GM13977 (cell line): ENCODE data around the gene TMEM74B.
A peak's percentile ranks its signal among the peaks of the same experiment; 100 is the strongest.
"Not testable (repeated sequence)": the region's sequence is repeated elsewhere in the genome, so short reads cannot be mapped to it uniquely, and the experiment has no call there.

Experiments used
- DNase-seq: peaks from one replicate; pipeline ENCODE4 v3.0.0; 2012; ENCODE audit warnings: low spot score
- CTCF ChIP-seq: IDR thresholded peaks from 2 replicates; pipeline ENCODE4 v1.5.1; 2012; ENCODE audit warnings: mild to moderate bottlenecking, control low read depth; ENCODE audit not compliant: insufficient read depth; ENCODE audit errors: extremely low read depth, missing control alignments
- in situ Hi-C: fragments of 300-500 bp; cut with MboI; formaldehyde crosslinking; loops from one replicate; pipeline ENCODE4 v1.12.0; 2022; ENCODE audit warnings: low sequenced_read_pairs, low pct_unique_long_range_greater_than_20kb, mixed read lengths, inconsistent platforms; ENCODE audit not compliant: unreplicated experiment

TMEM74B gene

GRCh38 chr20:1184638-1185315 is at the start of gene TMEM74B:
TSS of gene TMEM74B (minus strand) at chr20:1184981. CDS start at chr20:1183801, 1,180 bp downstream.
- DNase-seq: no peak
- no peak for TF ChIP-seq CTCF
- in situ Hi-C loops: no loop called here

- in situ Hi-C loops: no loop called here
- no peak for TF ChIP-seq CTCF
- DNase-seq: no peak
These were observed 47.7 kb upstream of the TMEM74B start for GRCh38 chr20:1232286-1233111.

DNA sequence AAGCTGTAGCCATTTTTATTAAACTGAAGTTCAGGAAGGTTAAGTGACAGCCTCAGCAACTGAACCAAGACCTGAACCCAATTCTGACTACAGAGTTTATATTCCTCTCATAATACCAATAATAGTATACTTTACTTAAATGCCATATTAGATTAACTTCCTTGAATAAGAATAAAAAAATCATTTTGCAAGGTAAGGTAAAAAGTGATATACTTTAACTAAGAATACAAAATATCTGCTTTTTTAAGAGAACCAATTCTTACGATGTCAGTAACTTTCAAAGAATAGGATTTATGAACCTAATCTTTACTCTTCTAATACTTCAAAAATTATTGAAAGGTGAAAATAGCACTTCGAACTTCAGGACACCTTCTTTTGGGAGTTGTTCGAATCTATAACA is 44.8 kb upstream of the TMEM74B start:
- no peak for TF ChIP-seq CTCF
- DNase-seq: no peak
- in situ Hi-C loops: no loop called here

GRCh38 chr20:1225783-1226654 is 41.2 kb upstream of the TMEM74B start, which contains the start of gene RAD21L1:
TSS of gene RAD21L1 (plus strand) at chr20:1226044. CDS start at chr20:1228454, 2,410 bp downstream.
- TF ChIP-seq CTCF: no peak
- peak; percentile 98 for DNase-seq
- in situ Hi-C loops: no loop called here

GRCh38 chr20:1225263-1225782 is 40.5 kb upstream of the TMEM74B start:
- DNase-seq: no peak
- in situ Hi-C loops: no loop called here
- TF ChIP-seq CTCF: no peak

DNA sequence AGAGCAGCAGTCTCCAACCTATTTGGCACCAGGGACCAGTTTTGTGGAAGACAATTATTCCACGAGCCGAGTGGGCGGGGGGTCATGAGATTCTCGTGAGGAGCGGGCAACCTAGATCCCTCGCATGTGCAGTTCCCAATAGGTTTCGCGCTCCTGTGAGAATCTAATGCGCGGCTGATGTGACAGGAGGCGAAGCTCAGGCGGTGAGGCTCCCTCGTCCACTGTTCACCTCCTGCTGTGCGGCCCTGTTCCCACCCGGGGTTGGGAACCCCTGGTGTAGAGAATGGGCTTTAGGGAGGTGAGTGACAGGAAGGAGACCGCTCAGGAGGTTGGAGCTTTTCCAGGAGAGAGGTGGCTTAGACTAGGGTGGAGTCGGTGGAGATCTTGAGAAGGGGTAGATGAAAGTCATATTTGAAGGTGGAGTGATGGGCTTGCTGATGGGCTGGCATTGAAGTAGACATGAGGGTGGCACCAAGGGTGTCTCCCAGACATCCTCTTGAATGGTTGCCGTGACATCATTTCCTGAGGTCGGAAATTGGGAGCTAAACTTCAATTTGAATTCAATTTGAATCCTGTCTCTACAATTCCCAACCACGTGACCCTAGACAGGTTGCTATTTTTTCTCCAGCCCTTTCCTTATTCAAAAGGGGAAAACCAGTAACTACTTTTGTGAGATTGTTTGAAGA is 39.6 kb upstream of the TMEM74B start:
- no peak for DNase-seq
- in situ Hi-C loops: loop anchor here (25.0 kb wide), 1 partner anchor 412 kb away; no protein-coding TSS in a partner anchor
- TF ChIP-seq CTCF: no peak

DNA sequence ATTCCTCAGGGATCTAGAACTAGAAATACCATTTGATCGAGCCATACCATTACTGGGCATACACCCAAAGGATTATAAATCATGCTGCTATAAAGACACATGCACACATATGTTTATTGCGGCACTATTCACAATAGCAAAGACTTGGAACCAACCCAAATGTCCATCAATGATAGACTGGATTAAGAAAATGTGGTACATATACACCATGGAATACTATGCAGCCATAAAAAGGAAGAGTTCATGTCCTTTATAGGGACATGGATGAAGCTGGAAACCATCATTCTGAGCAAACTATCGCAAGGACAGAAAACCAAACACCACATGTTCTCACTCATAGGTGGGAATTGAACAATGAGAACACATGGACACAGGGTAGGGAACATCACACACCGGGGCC is 38.0 kb upstream of the TMEM74B start:
- in situ Hi-C loops: loop anchor here (25.0 kb wide), 1 partner anchor 410 kb away; no protein-coding TSS in a partner anchor
- DNase-seq: not testable (repeated sequence)

DNA sequence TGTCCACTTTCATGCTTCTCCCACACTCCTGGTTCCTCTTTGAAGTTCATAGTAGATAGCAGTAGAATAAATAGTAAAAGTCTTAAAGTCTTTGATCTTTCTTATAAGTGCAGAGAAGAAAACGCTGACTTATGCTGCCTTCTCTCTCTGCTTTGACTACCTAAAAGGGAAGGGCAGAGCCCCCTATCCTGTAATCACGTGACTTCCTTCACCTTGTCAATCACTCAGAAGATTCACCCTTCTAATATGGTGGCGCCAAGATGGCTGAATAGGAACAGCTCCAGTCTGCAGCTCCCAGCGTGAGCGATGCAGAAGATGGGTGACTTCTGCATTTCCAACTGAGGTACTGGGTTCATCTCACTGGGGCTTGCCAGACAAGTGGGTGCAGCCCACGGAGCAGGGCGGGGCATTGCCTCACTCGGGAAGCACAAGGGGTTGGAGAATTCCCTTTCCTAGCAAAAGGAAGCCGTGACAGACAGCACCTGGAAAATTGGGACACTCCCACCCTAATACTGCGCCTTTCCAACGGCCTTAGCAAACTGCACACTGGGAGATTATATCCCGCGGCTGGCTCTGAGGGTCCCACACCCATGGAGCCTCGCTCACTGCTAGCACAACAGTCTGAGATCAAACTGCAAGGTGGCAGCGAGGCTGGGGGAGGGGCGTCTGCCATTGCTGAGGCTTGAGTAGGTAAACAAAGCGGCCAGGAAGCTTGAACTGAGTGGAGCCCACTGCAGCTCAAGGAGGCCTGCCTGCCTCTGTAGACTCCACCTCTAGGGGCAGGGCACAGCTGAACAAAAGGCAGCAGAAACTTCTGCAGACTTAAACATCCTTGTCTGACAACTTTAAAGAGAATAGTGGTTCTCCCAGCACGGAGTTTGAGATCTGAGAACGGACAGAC is 32.0 kb upstream of the TMEM74B start:
- in situ Hi-C loops: loop anchor here (25.0 kb wide), 1 partner anchor 404 kb away; no protein-coding TSS in a partner anchor
- not testable (repeated sequence) for DNase-seq
